ENCODE results near the gene ABHD6. TPM values are rescaled to one million over a fixed set of nuclear protein-coding genes. Genes with fewer than 3 reads are reported as not detected.
A peak's percentile ranks its signal among the peaks of the same experiment; 100 is the strongest.

The ABHD6 gene
- total RNA-seq, 1 experiment from 2014 or later = 6.5 TPM

- Histone ChIP-seq H3K79me2 (ENCODE audit: low read depth) (no peaks in the 10 kb centered on the region), H3K27ac (0 out of 2 replicates have a peak overlapping the region, but pooled peaks have one; percentile 33), H3K9me3 (ENCODE audit: insufficient read depth, low read depth) (no peaks in the 10 kb centered on the region), H3K4me3 (no peak overlapping the region), H3K4me1 (replicated peaks; ENCODE audit: insufficient read depth) (peaks cover 43% of the 10 kb centered on the region), H2AFZ (no peak overlapping the region), H3K4me2 (peak overlapping the region; percentile 72), H3F3A (ENCODE audit: insufficient read depth, low read depth) (peaks cover 43% of the 10 kb centered on the region), H3K27me3 (ENCODE audit: insufficient read depth, low read depth) (no peaks in the 10 kb centered on the region), H3K9me2 (ENCODE audit: insufficient read depth) (no peaks in the 10 kb centered on the region), H4K20me1 (ENCODE audit: insufficient read depth) (no peaks in the 10 kb centered on the region), H3K36me3 (ENCODE audit: low read depth) (no peaks in the 10 kb centered on the region)
- CTCF ChIA-PET = interaction anchor here (0.7 to 1.5 kb wide), 4 partner anchors 13 to 83 kb away, joined by 3 to 7 read pairs (median 6); no protein-coding TSS in a partner anchor
- intact Hi-C loops (cut with micrococcal nuclease; ENCODE audit: unreplicated experiment) = loop anchor here (1.0 kb wide), 3 partner anchors 10 to 84 kb away; no protein-coding TSS in a partner anchor
- no peak for TF ChIP-seq EZH2 (IDR thresholded peaks at IDR 0.05; ENCODE audit: low read depth)
- TF ChIP-seq CTCF (conservative IDR thresholded peaks at IDR 0.05) = no peak
- no TSS peak for BruUV-seq (replicated peaks)
- DNase-seq = peak in 1 of 2 experiments; percentile 55
- POLR2A ChIA-PET (ENCODE audit: unreplicated experiment) = no interaction called here
These were observed 20.9 kb upstream of the ABHD6 start for GRCh38 chr3:58216496-58217195.

- peak overlapping the region; percentile 72 for H3K4me2 ChIP-seq
- H3K4me1 ChIP-seq (replicated peaks; ENCODE audit: insufficient read depth) = peaks cover 48% of the 10 kb centered on the region
- CTCF ChIA-PET = interaction anchor here (0.5 to 1.5 kb wide), 10 partner anchors 13 to 209 kb away, joined by 3 to 7 read pairs (median 4); no protein-coding TSS in a partner anchor
- H3K9me3 ChIP-seq (ENCODE audit: insufficient read depth, low read depth) = no peaks in the 10 kb centered on the region
- H3K79me2 ChIP-seq (ENCODE audit: low read depth) = no peaks in the 10 kb centered on the region
- H3K27ac ChIP-seq = 0 out of 2 replicates have a peak overlapping the region, but pooled peaks have one; percentile 33
- H4K20me1 ChIP-seq (ENCODE audit: insufficient read depth) = no peaks in the 10 kb centered on the region
- H3K36me3 ChIP-seq (ENCODE audit: low read depth) = no peaks in the 10 kb centered on the region
- TF ChIP-seq CTCF (conservative IDR thresholded peaks at IDR 0.05) = peak; percentile 84
- no peak for TF ChIP-seq EZH2 (IDR thresholded peaks at IDR 0.05; ENCODE audit: low read depth)
- DNase-seq = peak; percentile 75 to 79
- H3K9me2 ChIP-seq (ENCODE audit: insufficient read depth) = no peaks in the 10 kb centered on the region
- BruUV-seq (replicated peaks) = no TSS peak
- no peak overlapping the region for H2AFZ ChIP-seq
- intact Hi-C loops (cut with micrococcal nuclease; ENCODE audit: unreplicated experiment) = loop anchor here (1.0 kb wide), 3 partner anchors 11 to 83 kb away; no protein-coding TSS in a partner anchor
- 0 out of 2 replicates have a peak overlapping the region, but pooled peaks have one; percentile 24 for H3K4me3 ChIP-seq
- POLR2A ChIA-PET (ENCODE audit: unreplicated experiment) = no interaction called here
- no peaks in the 10 kb centered on the region for H3K27me3 ChIP-seq (ENCODE audit: insufficient read depth, low read depth)
- peaks cover 48% of the 10 kb centered on the region for H3F3A ChIP-seq (ENCODE audit: insufficient read depth, low read depth)
These were observed 20.3 kb upstream of the ABHD6 start for GRCh38 chr3:58217209-58217811.

GRCh38 chr3:58218904-58219303, 18.7 kb upstream of the ABHD6 start:
- H3K79me2 ChIP-seq (ENCODE audit: low read depth) = no peaks in the 10 kb centered on the region
- CTCF ChIA-PET = no interaction called here
- H3K4me1 ChIP-seq (replicated peaks; ENCODE audit: insufficient read depth) = peaks cover 60% of the 10 kb centered on the region
- no peak for DNase-seq
- H3F3A ChIP-seq (ENCODE audit: insufficient read depth, low read depth) = peaks cover 54% of the 10 kb centered on the region
- H3K27ac ChIP-seq = no peak overlapping the region
- intact Hi-C loops (cut with micrococcal nuclease; ENCODE audit: unreplicated experiment) = no loop called here
- no peaks in the 10 kb centered on the region for H3K27me3 ChIP-seq (ENCODE audit: insufficient read depth, low read depth)
- H3K9me2 ChIP-seq (ENCODE audit: insufficient read depth) = no peaks in the 10 kb centered on the region; the same call in 1 of the 2 replicates
- POLR2A ChIA-PET (ENCODE audit: unreplicated experiment) = no interaction called here
- BruUV-seq (replicated peaks) = no TSS peak
- H3K4me2 ChIP-seq = no peak overlapping the region
- no peaks in the 10 kb centered on the region for H3K9me3 ChIP-seq (ENCODE audit: insufficient read depth, low read depth)
- TF ChIP-seq CTCF (conservative IDR thresholded peaks at IDR 0.05) = no peak
- no peak for TF ChIP-seq EZH2 (IDR thresholded peaks at IDR 0.05; ENCODE audit: low read depth)
- no peaks in the 10 kb centered on the region for H4K20me1 ChIP-seq (ENCODE audit: insufficient read depth)
- no peak overlapping the region for H3K4me3 ChIP-seq
- H3K36me3 ChIP-seq (ENCODE audit: low read depth) = no peaks in the 10 kb centered on the region
- no peak overlapping the region for H2AFZ ChIP-seq
